SK-N-SH (cell line): ENCODE results near the gene SLC38A8.

Source experiments
- RAD21 ChIP-seq: IDR thresholded peaks from 2 replicates; pipeline ENCODE4 v1.6.1; 2012; ENCODE audit warnings: mild to moderate bottlenecking, low read length
- REST ChIP-seq: IDR thresholded peaks from 2 replicates; pipeline ENCODE4 v1.6.1; 2012; ENCODE audit warnings: mild to moderate bottlenecking, low read depth, low read length, moderate library complexity
- TEAD4 ChIP-seq: IDR thresholded peaks from 2 replicates; pipeline ENCODE4 v1.4.0; 2012; ENCODE audit warnings: mild to moderate bottlenecking, borderline replicate concordance; ENCODE audit not compliant: insufficient read depth

DNA sequence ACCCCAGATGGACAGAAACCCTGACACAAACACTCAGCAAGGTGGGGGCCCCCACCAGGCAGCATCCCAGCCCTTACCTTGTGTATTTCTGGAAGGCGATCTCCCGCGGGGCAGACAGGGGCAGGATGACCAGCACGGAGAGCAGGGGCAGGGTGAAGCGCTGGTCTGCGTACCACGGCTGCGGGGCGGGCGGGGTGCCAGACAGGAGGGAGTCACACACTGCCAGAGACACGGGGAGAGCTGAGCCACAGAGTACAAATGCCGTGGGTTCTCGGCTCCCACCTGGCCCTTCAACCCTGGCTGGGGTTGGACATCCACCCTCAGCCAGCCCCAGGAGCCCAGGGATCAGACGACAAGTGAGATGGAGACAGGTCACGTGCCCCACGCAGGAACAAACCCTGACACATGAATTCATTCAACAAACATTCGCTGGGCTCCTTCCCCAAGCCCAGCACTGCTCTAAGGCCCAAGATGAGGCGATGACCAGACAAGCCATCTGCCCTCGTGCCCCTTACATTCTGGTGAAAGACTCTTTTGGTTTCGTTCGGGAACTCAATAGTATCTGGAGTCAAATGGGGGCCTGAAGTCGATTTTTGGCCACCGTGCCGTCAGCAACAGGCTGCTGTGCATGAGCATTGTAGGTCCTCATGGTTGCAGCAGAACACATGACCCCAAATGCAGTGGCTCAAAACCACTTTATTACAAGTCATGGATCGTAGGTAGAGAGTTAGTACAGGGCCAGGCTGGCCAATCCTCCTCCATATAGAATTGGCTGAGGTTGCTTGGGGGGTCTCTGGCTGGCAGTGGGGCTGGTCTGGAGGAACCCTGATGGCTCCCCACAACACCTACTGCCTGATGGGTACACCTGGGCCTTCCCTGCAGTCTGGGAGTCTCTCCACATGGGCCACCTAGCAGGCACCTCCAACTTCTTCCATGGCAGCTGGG is 9.1 kb downstream of the SLC38A8 start:
- TF ChIP-seq RAD21: no peak
- no peak for TF ChIP-seq TEAD4
- no peak for TF ChIP-seq REST
